KMS-11 (cell line): ENCODE measurements around the gene CASP14.

Experiments
- H2AFZ ChIP-seq: fragments of 200-600 bp; sonication (generic); 2 replicates; pipeline ENCODE4 v1.6.1; 2016; ENCODE audit warnings: antibody characterized with exemption, mixed run types, low read depth
- H3K27ac ChIP-seq: fragments of 200-600 bp; sonication (generic); 2 replicates; pipeline ENCODE4 v1.6.1; 2016; ENCODE audit warnings: mild to moderate bottlenecking, mixed run types
- H3K27me3 ChIP-seq: fragments of 200-600 bp; sonication (generic); 2 replicates; pipeline ENCODE4 v1.6.1; 2017; ENCODE audit warnings: mild to moderate bottlenecking, low read depth, mixed run types, moderate library complexity; ENCODE audit not compliant: insufficient read depth
- H3K36me3 ChIP-seq: fragments of 200-600 bp; sonication (generic); 2 replicates; pipeline ENCODE4 v1.6.1; 2017; ENCODE audit warnings: mild to moderate bottlenecking, mixed run types; ENCODE audit not compliant: insufficient read depth
- H3K4me1 ChIP-seq: fragments of 200-600 bp; sonication (generic); 2 replicates; pipeline ENCODE4 v1.6.1; 2016; ENCODE audit warnings: mild to moderate bottlenecking, low read depth, mixed run types; ENCODE audit not compliant: poor library complexity, severe bottlenecking
- H3K4me2 ChIP-seq: fragments of 200-600 bp; sonication (generic); 2 replicates; pipeline ENCODE4 v1.7.0; 2016; ENCODE audit warnings: mild to moderate bottlenecking, mixed run types
- H3K4me3 ChIP-seq: fragments of 200-600 bp; sonication (generic); IDR thresholded peaks from 2 replicates; pipeline ENCODE4 v1.6.1; 2017; ENCODE audit warnings: low read depth, low read length, mixed read lengths; ENCODE audit not compliant: insufficient read depth
- H3K79me2 ChIP-seq: fragments of 200-600 bp; sonication (generic); 2 replicates; pipeline ENCODE4 v1.6.1; 2016; ENCODE audit warnings: low read depth, mixed run types; ENCODE audit not compliant: insufficient read depth
- H3K9ac ChIP-seq: fragments of 200-600 bp; sonication (generic); 2 replicates; pipeline ENCODE4 v1.6.1; 2016; ENCODE audit warnings: mild to moderate bottlenecking, mixed run types
- H4K20me1 ChIP-seq: fragments of 200-600 bp; sonication (generic); 2 replicates; pipeline ENCODE4 v1.6.1; 2016; ENCODE audit warnings: mild to moderate bottlenecking, mixed run types; ENCODE audit not compliant: insufficient read depth
- TF ChIP-seq, protein P1 (sequence below): fragments of 200-600 bp; sonication (generic); conservative IDR thresholded peaks from 2 replicates; pipeline ENCODE4 v1.6.1; 2017; ENCODE audit warnings: low read depth, mild to moderate bottlenecking, antibody characterized with exemption, low read length, moderate library complexity, mixed read lengths

Gene CASP14

GRCh38 chr19:15028490-15028889, 20.8 kb upstream of the CASP14 start:
- Histone ChIP-seq H3K4me1 (no peaks in the 10 kb centered on the region), H4K20me1 (no peaks in the 10 kb centered on the region), H3K9ac (no peak overlapping the region), H3K4me2 (no peak overlapping the region), H3K4me3 (no peak overlapping the region), H3K36me3 (no peaks in the 10 kb centered on the region), H2AFZ (no peak overlapping the region), H3K27me3 (peaks cover 7% of the 10 kb centered on the region; the same call in 1 of the 2 replicates), H3K79me2 (no peaks in the 10 kb centered on the region), H3K27ac (no peak overlapping the region)
- TF ChIP-seq, protein P1, sequence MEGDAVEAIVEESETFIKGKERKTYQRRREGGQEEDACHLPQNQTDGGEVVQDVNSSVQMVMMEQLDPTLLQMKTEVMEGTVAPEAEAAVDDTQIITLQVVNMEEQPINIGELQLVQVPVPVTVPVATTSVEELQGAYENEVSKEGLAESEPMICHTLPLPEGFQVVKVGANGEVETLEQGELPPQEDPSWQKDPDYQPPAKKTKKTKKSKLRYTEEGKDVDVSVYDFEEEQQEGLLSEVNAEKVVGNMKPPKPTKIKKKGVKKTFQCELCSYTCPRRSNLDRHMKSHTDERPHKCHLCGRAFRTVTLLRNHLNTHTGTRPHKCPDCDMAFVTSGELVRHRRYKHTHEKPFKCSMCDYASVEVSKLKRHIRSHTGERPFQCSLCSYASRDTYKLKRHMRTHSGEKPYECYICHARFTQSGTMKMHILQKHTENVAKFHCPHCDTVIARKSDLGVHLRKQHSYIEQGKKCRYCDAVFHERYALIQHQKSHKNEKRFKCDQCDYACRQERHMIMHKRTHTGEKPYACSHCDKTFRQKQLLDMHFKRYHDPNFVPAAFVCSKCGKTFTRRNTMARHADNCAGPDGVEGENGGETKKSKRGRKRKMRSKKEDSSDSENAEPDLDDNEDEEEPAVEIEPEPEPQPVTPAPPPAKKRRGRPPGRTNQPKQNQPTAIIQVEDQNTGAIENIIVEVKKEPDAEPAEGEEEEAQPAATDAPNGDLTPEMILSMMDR = no peak

DNA sequence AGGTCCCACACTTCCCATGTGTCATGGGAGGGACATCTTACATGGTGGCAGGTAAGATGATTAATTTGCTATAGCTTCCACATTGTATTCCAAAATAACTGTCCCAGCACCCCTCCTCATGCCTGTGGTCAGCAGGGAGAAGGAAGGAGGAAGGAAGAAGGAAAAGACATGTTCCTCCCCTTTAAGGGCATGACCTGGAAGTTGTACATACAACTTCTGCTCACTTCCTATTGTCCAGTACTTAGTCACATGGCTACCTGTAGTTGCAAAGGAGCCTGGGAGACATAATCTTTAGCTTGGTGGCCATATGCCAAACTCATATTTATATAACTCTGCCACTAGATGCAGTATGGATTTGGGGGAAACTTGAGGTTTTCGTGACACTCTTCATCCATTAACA, 17.6 kb upstream of the CASP14 start:
- H2AFZ ChIP-seq = no peak overlapping the region
- peaks cover 3% of the 10 kb centered on the region; the same call in 1 of the 2 replicates for H3K27me3 ChIP-seq
- no peak overlapping the region for H3K4me2 ChIP-seq

DNA sequence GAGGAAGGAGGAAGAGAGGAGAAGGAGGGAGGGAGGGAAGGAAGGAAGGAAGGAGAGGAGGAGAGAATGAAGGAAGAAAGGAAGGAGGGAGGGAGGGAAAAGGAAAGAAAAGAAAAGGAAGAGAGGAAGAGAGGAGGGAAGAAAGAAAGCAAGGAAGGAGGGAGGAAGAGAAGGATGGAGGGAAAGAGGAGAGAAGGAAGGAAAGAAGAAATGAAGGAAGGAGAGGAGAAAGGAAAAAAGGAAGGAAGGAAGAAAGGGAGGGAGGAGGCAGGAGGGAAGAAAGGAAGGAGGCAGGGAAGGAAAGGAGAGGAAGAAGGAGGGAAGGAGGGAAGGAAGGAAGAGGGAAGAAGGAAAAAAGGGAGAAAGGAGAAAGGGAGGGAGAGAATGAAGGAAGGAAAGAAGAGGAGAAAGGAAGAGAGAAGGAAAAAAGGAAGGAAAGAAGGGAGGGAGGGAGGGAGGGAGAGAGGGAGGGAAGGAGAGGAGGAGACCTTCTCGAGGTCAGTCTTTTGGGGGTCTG, 13.4 kb upstream of the CASP14 start:
- no peaks in the 10 kb centered on the region for H4K20me1 ChIP-seq
- no peaks in the 10 kb centered on the region for H3K36me3 ChIP-seq
- H3K79me2 ChIP-seq = no peaks in the 10 kb centered on the region
- no peak overlapping the region for H3K27ac ChIP-seq
- H3K4me1 ChIP-seq = no peaks in the 10 kb centered on the region
- H2AFZ ChIP-seq = no peak overlapping the region
- H3K4me3 ChIP-seq = no peak overlapping the region
- no peak overlapping the region for H3K9ac ChIP-seq
- TF ChIP-seq, protein P1 = no peak
- peaks cover 10% of the 10 kb centered on the region for H3K27me3 ChIP-seq
- no peak overlapping the region for H3K4me2 ChIP-seq

More for the DNA sequence above, 17.6 kb upstream of the CASP14 start:
- H4K20me1 ChIP-seq = no peaks in the 10 kb centered on the region
- H3K79me2 ChIP-seq = no peaks in the 10 kb centered on the region
- H3K4me1 ChIP-seq = no peaks in the 10 kb centered on the region
- no peak overlapping the region for H3K9ac ChIP-seq
- H3K27ac ChIP-seq = no peak overlapping the region
- no peaks in the 10 kb centered on the region for H3K36me3 ChIP-seq
- TF ChIP-seq, protein P1 = no peak
- H3K4me3 ChIP-seq = no peak overlapping the region

GRCh38 chr19:15037586-15037985, 11.7 kb upstream of the CASP14 start:
- no peaks in the 10 kb centered on the region for H3K79me2 ChIP-seq
- no peaks in the 10 kb centered on the region for H3K36me3 ChIP-seq
- no peak overlapping the region for H3K9ac ChIP-seq
- no peaks in the 10 kb centered on the region for H4K20me1 ChIP-seq
- H2AFZ ChIP-seq = no peak overlapping the region
- H3K4me3 ChIP-seq = no peak overlapping the region
- H3K4me1 ChIP-seq = no peaks in the 10 kb centered on the region
- TF ChIP-seq, protein P1 = no peak
- no peak overlapping the region for H3K4me2 ChIP-seq
- H3K27me3 ChIP-seq = peaks cover 10% of the 10 kb centered on the region
- H3K27ac ChIP-seq = no peak overlapping the region
